Endometrial microvascular endothelial cells (primary cell): ENCODE data around the gene PLSCR3. TPM values are rescaled to one million over a fixed set of nuclear protein-coding genes. Genes with fewer than 3 reads are reported as not detected.

Experiments used
- in situ Hi-C: cut with HindIII; loops from 2 replicates; pipeline ENCODE4 v1.10.0; 2017; ENCODE audit warnings: low sequenced_read_pairs, low pct_unique_long_range_greater_than_20kb; ENCODE audit errors: inconsistent ontology term
- total RNA-seq: library from RNA; depleted of rRNA; stranded (reverse); fragments of >200 nt; gene quantifications from one replicate; pipeline ENCODE4 v1.2.3, GENCODE V29; 2015; ENCODE audit errors: inconsistent ontology term

Gene PLSCR3
- total RNA-seq, 1 donor from 2014 or later: 55.8 TPM

DNA sequence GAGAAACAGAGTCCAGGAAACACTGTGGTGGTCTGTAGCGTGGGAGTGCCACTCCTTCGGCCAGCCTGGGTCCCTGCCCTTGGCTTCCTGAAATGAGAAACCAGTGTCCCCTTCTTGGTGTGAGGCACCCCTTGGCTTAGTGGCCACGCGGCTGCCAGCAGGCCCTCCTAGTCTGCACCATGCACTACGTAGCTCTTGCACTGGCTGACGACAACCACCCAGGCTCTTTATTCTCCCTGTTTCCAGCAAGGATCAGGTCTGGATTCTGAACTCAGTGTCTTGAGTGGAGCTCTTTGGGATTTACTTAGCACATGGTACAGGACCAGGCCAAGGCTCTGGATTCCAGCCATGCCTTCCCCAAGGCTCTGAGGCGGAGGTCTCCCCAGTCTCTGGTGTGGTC lies 33.2 kb upstream of the PLSCR3 start:
- in situ Hi-C loops: no loop called here

- in situ Hi-C loops: no loop called here
Observed at GRCh38 chr17:7426896-7427489, 32.7 kb upstream of the PLSCR3 start.

DNA sequence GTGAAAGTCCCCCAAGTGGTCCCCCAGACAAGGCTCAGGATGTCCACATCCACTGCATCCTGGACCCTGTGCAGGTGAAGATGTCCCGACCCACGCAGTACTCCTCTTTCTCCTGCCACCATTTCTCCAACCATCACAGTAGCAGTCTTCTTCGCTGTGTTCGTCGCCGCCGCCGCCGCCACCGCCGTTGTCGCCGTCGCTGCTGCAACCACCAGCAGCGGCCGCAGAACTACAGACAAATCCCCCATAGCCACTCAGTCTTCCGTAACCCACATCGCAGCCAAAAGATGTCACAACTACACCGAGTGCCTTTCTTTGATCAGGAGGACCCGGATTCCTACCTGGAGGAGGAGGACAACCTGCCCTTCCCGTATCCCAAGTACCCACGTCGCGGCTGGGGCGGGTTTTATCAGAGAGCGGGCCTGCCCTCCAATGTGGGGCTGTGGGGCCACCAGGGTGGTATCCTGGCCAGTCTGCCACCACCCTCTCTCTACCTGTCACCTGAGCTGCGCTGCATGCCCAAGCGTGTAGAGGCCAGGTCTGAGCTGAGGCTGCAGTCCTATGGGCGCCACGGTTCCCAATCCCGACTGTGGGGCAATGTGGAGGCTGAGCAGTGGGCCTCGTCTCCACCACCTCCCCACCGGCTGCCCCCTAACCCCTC lies 32.0 kb upstream of the PLSCR3 start:
- in situ Hi-C loops: no loop called here

DNA sequence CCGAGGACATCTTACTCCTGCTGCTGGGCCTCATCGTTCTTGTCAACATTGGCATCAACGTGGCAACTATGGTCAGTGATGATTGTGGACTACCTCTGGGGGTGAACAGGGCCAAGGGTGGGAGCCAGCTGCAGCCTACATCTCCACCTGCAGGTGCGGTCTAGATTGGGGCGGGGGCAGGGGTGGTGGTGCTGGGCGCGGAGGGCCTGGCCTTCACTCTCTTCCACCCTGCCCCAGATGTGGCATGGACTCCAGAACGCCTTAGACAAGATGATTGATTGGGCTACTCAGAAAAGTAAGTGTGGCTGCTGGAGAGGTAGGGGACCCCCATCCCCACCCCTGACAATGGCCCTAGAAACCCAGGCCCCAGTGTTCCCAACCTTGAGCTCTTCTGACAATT lies 31.4 kb upstream of the PLSCR3 start:
- in situ Hi-C loops: no loop called here

DNA sequence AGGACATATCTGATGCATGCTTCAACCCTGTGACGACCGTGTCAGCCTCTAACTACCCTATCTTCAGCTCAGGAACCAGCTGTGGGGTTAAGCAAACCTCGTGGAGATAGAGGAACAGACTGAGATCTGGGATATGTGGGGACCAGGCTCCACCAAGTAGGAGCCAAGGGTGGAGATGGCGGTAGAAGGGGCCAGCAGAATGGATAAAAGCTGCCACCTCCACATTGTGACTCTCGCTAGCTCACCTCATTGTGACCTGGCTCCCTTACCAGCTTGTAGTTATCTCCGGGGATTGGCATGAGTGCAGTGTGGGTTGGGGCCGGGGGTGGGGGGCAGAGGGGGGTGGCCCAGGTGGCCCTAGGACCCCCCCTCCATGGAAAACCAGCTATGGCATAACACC lies 31.0 kb upstream of the PLSCR3 start, which contains the start of gene SPEM2:
Gene SPEM2, plus strand, starts transcription at position 301 of the 400 bp plus-strand sequence. Its CDS starts 73 bp downstream, at position 374.
- in situ Hi-C loops: no loop called here

- in situ Hi-C loops: no loop called here
Observed at GRCh38 chr17:7423679-7424078, 29.4 kb upstream of the PLSCR3 start.

DNA sequence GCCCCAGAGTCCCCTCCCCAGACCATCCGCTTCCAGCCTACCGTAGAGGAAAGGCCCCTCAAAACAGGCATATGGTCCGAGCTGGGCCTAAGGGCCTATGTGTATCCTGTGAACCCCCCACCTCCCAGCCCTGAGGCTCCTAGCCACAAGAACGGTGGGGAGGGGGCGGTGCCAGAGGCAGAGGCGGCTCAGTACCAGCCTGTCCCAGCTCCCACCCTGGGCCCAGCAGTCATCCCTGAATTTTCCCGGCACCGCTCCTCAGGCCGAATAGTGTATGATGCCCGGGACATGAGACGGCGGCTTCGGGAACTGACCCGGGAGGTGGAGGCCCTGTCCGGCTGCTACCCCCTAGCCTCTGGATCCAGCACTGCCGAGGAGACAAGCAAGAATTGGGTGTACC lies 26.9 kb upstream of the PLSCR3 start:
- in situ Hi-C loops: no loop called here

GRCh38 chr17:7419819-7420610 lies 25.7 kb upstream of the PLSCR3 start, which contains the start of gene SPEM1:
TSS of gene SPEM1 (plus strand) at chr17:7420324. CDS start at chr17:7420385, 61 bp downstream.
- in situ Hi-C loops: no loop called here

GRCh38 chr17:7418472-7419152 lies 24.3 kb upstream of the PLSCR3 start:
- in situ Hi-C loops: no loop called here

GRCh38 chr17:7417056-7417655 lies 22.8 kb upstream of the PLSCR3 start:
- in situ Hi-C loops: no loop called here

GRCh38 chr17:7416323-7416722 lies 22.0 kb upstream of the PLSCR3 start:
- in situ Hi-C loops: no loop called here

DNA sequence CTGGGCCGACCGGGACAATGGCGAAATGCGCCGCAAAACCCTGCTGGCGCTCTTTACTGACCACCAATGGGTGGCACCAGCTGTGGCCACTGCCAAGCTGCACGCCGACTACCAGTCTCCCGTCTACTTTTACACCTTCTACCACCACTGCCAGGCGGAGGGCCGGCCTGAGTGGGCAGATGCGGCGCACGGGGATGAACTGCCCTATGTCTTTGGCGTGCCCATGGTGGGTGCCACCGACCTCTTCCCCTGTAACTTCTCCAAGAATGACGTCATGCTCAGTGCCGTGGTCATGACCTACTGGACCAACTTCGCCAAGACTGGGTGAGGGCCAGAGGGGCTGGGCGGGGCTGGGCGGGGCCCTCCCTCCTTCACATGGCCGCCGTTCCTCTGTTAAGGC lies 21.5 kb upstream of the PLSCR3 start:
- in situ Hi-C loops: no loop called here

DNA sequence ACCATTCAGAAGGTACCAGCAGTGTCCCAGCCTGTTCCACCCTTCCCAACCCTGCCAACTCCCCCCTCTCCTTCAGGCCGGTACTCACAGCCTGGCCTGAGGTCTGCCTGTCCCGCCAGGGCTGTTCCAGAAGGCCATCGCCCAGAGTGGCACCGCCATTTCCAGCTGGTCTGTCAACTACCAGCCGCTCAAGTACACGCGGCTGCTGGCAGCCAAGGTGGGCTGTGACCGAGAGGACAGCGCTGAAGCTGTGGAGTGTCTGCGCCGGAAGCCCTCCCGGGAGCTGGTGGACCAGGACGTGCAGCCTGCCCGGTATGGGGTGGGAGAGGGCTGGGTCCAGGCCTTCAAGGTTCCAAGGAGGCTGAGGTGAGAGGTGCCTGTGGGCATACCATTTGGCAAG lies 20.5 kb upstream of the PLSCR3 start:
- in situ Hi-C loops: no loop called here

- in situ Hi-C loops: no loop called here
Observed at GRCh38 chr17:7413346-7413985, 19.1 kb upstream of the PLSCR3 start.

GRCh38 chr17:7411427-7411750 lies 17.1 kb upstream of the PLSCR3 start:
- in situ Hi-C loops: no loop called here

DNA sequence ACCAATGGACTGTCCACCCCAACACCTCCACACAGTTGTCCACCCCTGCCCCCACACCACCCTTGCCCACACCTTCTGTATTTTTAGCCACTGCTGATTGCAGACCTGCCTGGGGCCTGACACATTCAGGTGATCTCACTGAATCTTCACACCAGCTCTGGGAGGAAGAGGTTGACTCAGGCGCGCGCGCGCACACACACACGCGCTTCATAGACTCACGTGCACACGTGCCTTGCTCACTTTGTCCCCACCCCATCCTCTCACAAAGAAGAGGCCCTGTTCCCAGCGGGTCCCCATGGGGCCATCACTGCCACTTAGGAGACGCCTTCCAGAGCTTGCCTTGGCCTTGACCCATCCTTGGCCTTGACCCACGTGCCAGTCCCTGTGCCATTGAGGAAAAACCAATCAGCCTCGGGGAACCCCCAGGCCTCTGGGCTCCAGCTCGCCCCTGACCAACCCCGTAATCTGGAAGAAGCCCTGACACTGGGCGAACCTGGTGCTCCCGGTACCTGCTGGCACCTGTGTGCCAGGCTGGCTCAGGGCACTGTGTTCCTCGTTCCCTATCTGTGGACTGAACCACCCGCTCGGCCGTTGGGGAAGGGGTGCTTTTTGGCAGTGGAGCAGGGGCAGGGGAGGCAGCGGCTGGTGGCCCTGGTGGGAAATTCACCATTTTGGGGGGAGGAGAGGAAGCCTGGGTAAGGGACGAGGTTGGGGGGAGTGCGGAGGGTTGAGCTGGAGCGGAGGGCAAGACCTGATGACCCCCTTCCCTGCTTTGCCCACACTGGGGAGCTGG lies 16.5 kb upstream of the PLSCR3 start:
- in situ Hi-C loops: no loop called here

GRCh38 chr17:7409716-7410115 lies 15.4 kb upstream of the PLSCR3 start:
- in situ Hi-C loops: no loop called here

DNA sequence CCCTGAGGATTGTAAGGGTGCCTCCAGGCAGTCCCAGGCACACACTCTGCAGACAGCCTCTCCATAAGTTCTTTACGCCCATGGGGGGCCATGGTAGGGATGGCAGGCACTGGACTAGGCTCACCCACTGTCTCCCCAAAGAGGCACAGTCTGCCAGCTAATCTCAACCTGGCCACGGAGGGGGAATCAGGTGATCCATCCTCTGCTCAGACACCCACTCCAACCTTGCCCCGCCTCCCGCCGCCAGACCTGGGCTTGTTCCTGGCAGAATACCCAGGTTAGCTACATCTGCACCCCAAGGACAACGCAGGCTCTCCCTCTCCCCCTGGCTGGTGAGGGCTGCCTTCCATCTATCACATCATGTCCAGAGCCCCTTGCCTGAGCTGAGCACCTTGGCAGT lies 14.5 kb upstream of the PLSCR3 start:
- in situ Hi-C loops: no loop called here
